ENCODE measurements around the gene NYNRIN. TPM values are rescaled to one million over a fixed set of nuclear protein-coding genes. Genes with fewer than 3 reads are reported as not detected.

The NYNRIN gene
- total and polyA plus RNA-seq, 10 of the 15 experiments (the other 5 are each of a cell fraction or from before 2014, with no cell fraction given) = under 0.01 to 0.15 (median 0.01) TPM; not detected in 5

- TF ChIP-seq, protein P1, sequence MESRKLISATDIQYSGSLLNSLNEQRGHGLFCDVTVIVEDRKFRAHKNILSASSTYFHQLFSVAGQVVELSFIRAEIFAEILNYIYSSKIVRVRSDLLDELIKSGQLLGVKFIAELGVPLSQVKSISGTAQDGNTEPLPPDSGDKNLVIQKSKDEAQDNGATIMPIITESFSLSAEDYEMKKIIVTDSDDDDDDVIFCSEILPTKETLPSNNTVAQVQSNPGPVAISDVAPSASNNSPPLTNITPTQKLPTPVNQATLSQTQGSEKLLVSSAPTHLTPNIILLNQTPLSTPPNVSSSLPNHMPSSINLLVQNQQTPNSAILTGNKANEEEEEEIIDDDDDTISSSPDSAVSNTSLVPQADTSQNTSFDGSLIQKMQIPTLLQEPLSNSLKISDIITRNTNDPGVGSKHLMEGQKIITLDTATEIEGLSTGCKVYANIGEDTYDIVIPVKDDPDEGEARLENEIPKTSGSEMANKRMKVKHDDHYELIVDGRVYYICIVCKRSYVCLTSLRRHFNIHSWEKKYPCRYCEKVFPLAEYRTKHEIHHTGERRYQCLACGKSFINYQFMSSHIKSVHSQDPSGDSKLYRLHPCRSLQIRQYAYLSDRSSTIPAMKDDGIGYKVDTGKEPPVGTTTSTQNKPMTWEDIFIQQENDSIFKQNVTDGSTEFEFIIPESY (IDR thresholded peaks at IDR 0.05) = no peak
Measured at GRCh38 chr14:24435192-24435810, 36.5 kb downstream of the NYNRIN start (continued).

DNA sequence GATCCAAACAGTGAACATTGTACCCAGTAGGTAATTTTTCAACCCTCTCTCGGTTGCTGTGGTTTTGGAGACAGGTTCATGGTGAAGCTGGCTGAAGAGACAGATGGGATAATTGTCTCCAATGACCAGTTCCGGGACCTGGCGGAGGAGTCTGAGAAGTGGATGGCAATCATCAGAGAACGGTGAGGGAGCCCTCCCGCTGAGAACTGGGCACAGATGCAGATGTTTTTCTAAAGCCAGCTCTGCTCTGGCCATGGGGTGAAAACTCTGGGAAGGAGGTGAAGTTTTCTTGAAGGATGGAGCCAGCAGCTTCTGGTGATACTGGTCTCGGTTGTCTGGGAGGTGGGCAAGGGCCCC is 37.2 kb downstream of the NYNRIN start:
- no TSS peak for BruUV-seq (replicated peaks)
- TF ChIP-seq ZNF622 (IDR thresholded peaks at IDR 0.05) (no peak), POU2F2 (IDR thresholded peaks at IDR 0.05; ENCODE audit: borderline replicate concordance, low read depth, low read length) (no peak), PML (IDR thresholded peaks at IDR 0.05; ENCODE audit: low read length) (no peak), NR2F1 (conservative IDR thresholded peaks at IDR 0.05) (no peak), CBX3 (IDR thresholded peaks at IDR 0.05; ENCODE audit: borderline replicate concordance, low read depth) (no peak), TBL1XR1 (IDR thresholded peaks at IDR 0.05; ENCODE audit: low read depth, low read length) (no peak), PRDM15 (CRISPR knock-in tag; IDR thresholded peaks at IDR 0.05) (no peak), RELB (IDR thresholded peaks at IDR 0.05; ENCODE audit: low read depth) (no peak), POLR2AphosphoS2 (IDR thresholded peaks at IDR 0.05; ENCODE audit: low read depth, low read length) (no peak), BRCA1 (IDR thresholded peaks at IDR 0.05; ENCODE audit: low read depth, low read length) (no peak), DPF2 (IDR thresholded peaks at IDR 0.05) (no peak), IKZF1 (conservative IDR thresholded peaks at IDR 0.05) (no peak), GATAD2B (conservative IDR thresholded peaks at IDR 0.05; ENCODE audit: low read depth) (no peak), SREBF1 (IDR thresholded peaks at IDR 0.05; ENCODE audit: low read length) (no peak)
- H3K4me2 ChIP-seq (ENCODE audit: control insufficient read depth, insufficient read depth) = no peak overlapping the region
- no peak for DNase-seq (ENCODE audit: low read depth, low spot score)
- H3K27ac ChIP-seq (ENCODE audit: control insufficient read depth, insufficient read depth) = no peak overlapping the region
- peaks cover 13 to 33% of the 10 kb centered on the region in 2 experiments for H3K36me3 ChIP-seq (ENCODE audit: control insufficient read depth in 2 of 2, insufficient read depth in 2 of 2, low read length in 1 of 2)
- ATAC-seq = no peak
- H3K9ac ChIP-seq (ENCODE audit: control insufficient read depth, insufficient read depth, low read length) = no peak overlapping the region
- in situ Hi-C loops (cut with MboI) = loop anchor here (5.0 to 10.0 kb wide), 2 partner anchors 194 to 1131 kb away; partner anchors contain the start of genes BCL2L2, PPP1R3E and TINF2
- H3K9me3 ChIP-seq (replicated peaks; ENCODE audit: control insufficient read depth, insufficient read depth, low read length) = no peaks in the 10 kb centered on the region
- intact Hi-C loops (cut with micrococcal nuclease; ENCODE audit: unreplicated experiment) = loop anchor here (1.0 kb wide), 2 partner anchors 103 to 108 kb away; no protein-coding TSS in a partner anchor
- no peak overlapping the region for H3K4me3 ChIP-seq
- H2AFZ ChIP-seq (ENCODE audit: control insufficient read depth, low read depth, low read length) = no peak overlapping the region
- H3K4me1 ChIP-seq (ENCODE audit: control insufficient read depth, insufficient read depth, low read length) = peaks cover 17% of the 10 kb centered on the region
- CTCF ChIA-PET = interaction anchor here (0.9 to 11.4 kb wide), 17 partner anchors 12 to 963 kb away, joined by 3 to 220 read pairs (median 6); partner anchors contain the start of genes ADCY4, CIDEB and RIPK3
- RAD21 ChIA-PET (ENCODE audit: unreplicated experiment) = interaction anchor here (1.7 to 4.2 kb wide), 3 partner anchors 70 to 102 kb away, joined by 4 to 31 read pairs (median 15); partner anchors contain the start of gene RIPK3
- H3K27me3 ChIP-seq (replicated peaks in 1 of 2; ENCODE audit: control insufficient read depth in 2 of 2, insufficient read depth in 2 of 2, low read length in 1 of 2) = no peaks in the 10 kb centered on the region
- POLR2A ChIA-PET = no interaction called here
- FAIRE-seq = no peak
- H3K79me2 ChIP-seq (ENCODE audit: control insufficient read depth, insufficient read depth, low read length) = peaks cover 10% of the 10 kb centered on the region
- SMC1A ChIA-PET (ENCODE audit: uncharacterized antibody, unreplicated experiment) = interaction anchor here (0.9 to 8.1 kb wide), 13 partner anchors 14 to 193 kb away, joined by 3 to 73 read pairs (median 5); partner anchors contain the start of genes ADCY4, RIPK3 and TINF2
- H4K20me1 ChIP-seq (ENCODE audit: control insufficient read depth, insufficient read depth) = no peaks in the 10 kb centered on the region
- WGBS (ENCODE audit: insufficient coverage, insufficient replicate concordance, low lambda C conversion rate, missing lambda C conversion rate) = 75% methylated on average over 6 of the region's 6 CpGs
